Testis (tissue), 2 donors: ENCODE data around the gene TBC1D17.

Experiments
- CTCF ChIP-seq, 3 experiments: fragments of 450-650 bp in 2 of 3; fragments of 200-600 bp in 1 of 3; sonication (generic) in 1 of 3; IDR thresholded peaks; one replicate each; pipeline ENCODE4 v1.5.1; 2016 to 2019; ENCODE audit warnings: antibody characterized with exemption in 3 of 3, mild to moderate bottlenecking in 2 of 3, moderate library complexity in 1 of 3
- POLR2A ChIP-seq: fragments of 450-650 bp; IDR thresholded peaks from one replicate; pipeline ENCODE4 v1.6.1; 2017; ENCODE audit warnings: antibody characterized with exemption, mild to moderate bottlenecking, moderate library complexity

DNA sequence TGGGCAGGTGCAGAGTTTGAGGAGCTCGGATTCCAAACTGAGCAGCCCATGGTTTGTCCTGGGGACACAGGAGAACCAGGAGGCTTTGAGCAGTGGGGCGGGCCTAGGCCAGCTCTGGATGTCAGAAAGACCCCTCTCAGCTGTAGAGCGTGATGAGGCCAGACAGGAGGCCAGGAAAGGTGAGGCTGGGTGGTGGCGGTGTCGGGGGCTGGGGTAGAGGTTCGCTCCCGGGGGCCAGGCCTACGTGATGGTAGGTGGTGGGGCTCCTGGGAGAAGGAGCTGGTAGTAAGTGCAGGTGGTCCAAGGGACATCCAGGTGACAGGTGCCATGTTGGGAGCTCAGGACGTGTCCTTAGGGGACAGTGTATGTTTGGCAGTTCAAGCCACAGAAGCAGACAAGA, 40.1 kb upstream of the TBC1D17 start:
- TF ChIP-seq CTCF (IDR thresholded peaks at IDR 0.05) (no peak), POLR2A (no peak)
